Right hindlimb (tissue), 1 donor: ENCODE measurements around the gene PHF21A.
A peak's percentile ranks its signal among the peaks of the same experiment; 100 is the strongest.
"Not testable (repeated sequence)": the region's sequence is repeated elsewhere in the genome, so short reads cannot be mapped to it uniquely, and the experiment has no call there.

Experiments used
- DNase-seq: peaks from one replicate; pipeline ENCODE4 v3.0.0-alpha.2; 2018

PHF21A gene

GRCh38 chr11:45900916-45901617 lies 220.2 kb downstream of the PHF21A start:
- no peak for DNase-seq

- DNase-seq, result not testable (repeated sequence)
Measured at GRCh38 chr11:45900175-45900800, 221.0 kb downstream of the PHF21A start.

- DNase-seq, result peak; percentile 93
Measured at GRCh38 chr11:45899448-45900174, 221.6 kb downstream of the PHF21A start.

GRCh38 chr11:45899086-45899447 lies 222.2 kb downstream of the PHF21A start:
- DNase-seq, result no peak

- no peak for DNase-seq
Measured at GRCh38 chr11:45897556-45897955, 223.7 kb downstream of the PHF21A start.

GRCh38 chr11:45896422-45896984 lies 224.8 kb downstream of the PHF21A start:
- DNase-seq, result peak; percentile 81

- no peak for DNase-seq
Measured at GRCh38 chr11:45895553-45896259, 225.5 kb downstream of the PHF21A start.

- no peak for DNase-seq
Measured at GRCh38 chr11:45894555-45895247, 226.6 kb downstream of the PHF21A start.

GRCh38 chr11:45892856-45893255 lies 228.4 kb downstream of the PHF21A start:
- no peak for DNase-seq

- no peak for DNase-seq
Measured at GRCh38 chr11:45890886-45891550, 230.2 kb downstream of the PHF21A start.

- no peak for DNase-seq
Measured at GRCh38 chr11:45889966-45890365, 231.3 kb downstream of the PHF21A start.

- no peak for DNase-seq
Measured at GRCh38 chr11:45889555-45889954, 231.7 kb downstream of the PHF21A start.

GRCh38 chr11:45887587-45887986 lies 233.7 kb downstream of the PHF21A start:
- no peak for DNase-seq

GRCh38 chr11:45886816-45887520 lies 234.3 kb downstream of the PHF21A start:
- no peak for DNase-seq

GRCh38 chr11:45885921-45886721 lies 235.1 kb downstream of the PHF21A start:
- DNase-seq, result no peak

GRCh38 chr11:45885274-45885920 lies 235.9 kb downstream of the PHF21A start, which contains the start of gene MAPK8IP1:
Gene MAPK8IP1, plus strand, starts transcription at chr11:45885651. Its CDS starts 170 bp downstream, at chr11:45885821.
- peak; percentile 53 for DNase-seq

GRCh38 chr11:45884596-45885185 lies 236.6 kb downstream of the PHF21A start:
- no peak for DNase-seq
